ENCODE results near the gene RNF41. TPM values are rescaled to one million over a fixed set of nuclear protein-coding genes. Genes with fewer than 3 reads are reported as not detected.

RNF41 gene
- total RNA-seq, 1 experiment from 2014 or later = 57.4 TPM

GRCh38 chr12:56220611-56221231 is 1.0 kb downstream of the RNF41 start:
- no peak for DNase-seq (ENCODE audit: low spot score)
- Mint-ChIP-seq H3K27ac (peak overlapping the region; percentile 100), H3K36me3 (peaks cover 20% of the 10 kb centered on the region), H3K27me3 (ENCODE audit: low read depth) (no peaks in the 10 kb centered on the region), H3K4me3 (peak overlapping the region; percentile 98), H3K4me1 (peaks cover 33% of the 10 kb centered on the region), H3K9me3 (no peaks in the 10 kb centered on the region)
- TF ChIP-seq ATF2 (CRISPR knock-in tag; IDR thresholded peaks at IDR 0.05; ENCODE audit: borderline replicate concordance, low read depth) (no peak), ARID4B (CRISPR knock-in tag; IDR thresholded peaks at IDR 0.05; ENCODE audit: borderline replicate concordance) (peak; percentile 26; the same call in 1 of the 2 replicates), GABPB1 (CRISPR knock-in tag; IDR thresholded peaks at IDR 0.05) (peak; percentile 89), NFATC4 (CRISPR knock-in tag; IDR thresholded peaks at IDR 0.05) (0 out of 2 replicates have a peak, but pooled peaks have one; percentile 30)
- ChIA-PET CTCF (interaction anchor here (1.4 to 3.6 kb wide), 11 partner anchors 8 to 416 kb away, joined by 3 to 102 read pairs (median 11); partner anchors contain the start of genes ANKRD52, CNPY2, ESYT1 and MYL6B), POLR2A (interaction anchor here (0.7 to 2.6 kb wide), 14 partner anchors 15 to 416 kb away, joined by 3 to 33 read pairs (median 12); partner anchors contain the start of genes ANKRD52, COQ10A, ESYT1 and MYL6)
- ATAC-seq = no peak

GRCh38 chr12:56219840-56220239 is 1.9 kb downstream of the RNF41 start:
- CTCF ChIA-PET = interaction anchor here (3.2 to 3.6 kb wide), 2 partner anchors 13 to 30 kb away, joined by 88 to 102 read pairs; partner anchors contain the start of gene SMARCC2
- no peak for DNase-seq (ENCODE audit: low spot score)
- no peak for TF ChIP-seq ZNF138 (CRISPR knock-in tag; conservative IDR thresholded peaks at IDR 0.05)
- TF ChIP-seq TEAD1 (CRISPR knock-in tag; IDR thresholded peaks at IDR 0.05) = no peak
- no peak for TF ChIP-seq ERG (CRISPR knock-in tag; IDR thresholded peaks at IDR 0.05)
- no peak for TF ChIP-seq ZNF425 (CRISPR knock-in tag; conservative IDR thresholded peaks at IDR 0.05)
- Mint-ChIP-seq H3K36me3 (peaks cover 27% of the 10 kb centered on the region), H3K4me3 (peak overlapping the region; percentile 22; the same call in 1 of the 2 replicates), H3K27me3 (ENCODE audit: low read depth) (no peaks in the 10 kb centered on the region), H3K4me1 (peaks cover 28% of the 10 kb centered on the region), H3K27ac (no peak overlapping the region), H3K9me3 (no peaks in the 10 kb centered on the region)
- ATAC-seq = no peak
- POLR2A ChIA-PET = no interaction called here

GRCh38 chr12:56216461-56216860 is 5.3 kb downstream of the RNF41 start:
- no peak overlapping the region for H3K4me3 Mint-ChIP-seq
- TF ChIP-seq CBFB (CRISPR knock-in tag; IDR thresholded peaks at IDR 0.05; ENCODE audit: low read depth) (no peak), ZNF232 (CRISPR knock-in tag; IDR thresholded peaks at IDR 0.05) (no peak), NFYB (CRISPR knock-in tag; conservative IDR thresholded peaks at IDR 0.05; ENCODE audit: low read depth) (no peak), KAT7 (CRISPR knock-in tag; IDR thresholded peaks at IDR 0.05; ENCODE audit: borderline replicate concordance) (no peak), ZNF425 (CRISPR knock-in tag; conservative IDR thresholded peaks at IDR 0.05) (no peak), CDX4 (CRISPR knock-in tag; IDR thresholded peaks at IDR 0.05; ENCODE audit: borderline replicate concordance) (no peak), HMGXB4 (CRISPR knock-in tag; IDR thresholded peaks at IDR 0.05) (no peak)

More at GRCh38 chr12:56216461-56216860, 5.3 kb downstream of the RNF41 start:
- Mint-ChIP-seq H3K4me1 (peaks cover 7% of the 10 kb centered on the region), H3K9me3 (no peaks in the 10 kb centered on the region), H3K36me3 (peaks cover 54% of the 10 kb centered on the region), H3K27me3 (ENCODE audit: low read depth) (no peaks in the 10 kb centered on the region), H3K27ac (no peak overlapping the region; the same call in none of the 2 replicates)
- no peak for DNase-seq (ENCODE audit: low spot score)
- ATAC-seq = no peak
- POLR2A ChIA-PET = interaction anchor here (0.7 kb wide), 2 partner anchors 12 to 27 kb away, joined by 3 to 4 read pairs; no protein-coding TSS in a partner anchor
- CTCF ChIA-PET = interaction anchor here (1.3 to 4.3 kb wide), 2 partner anchors 10 to 40 kb away, joined by 3 to 22 read pairs; no protein-coding TSS in a partner anchor

All from WTC11 (cell line).